CD4-positive, alpha-beta T cell (primary cell): ENCODE data around the gene TBX15. TPM values are rescaled to one million over a fixed set of nuclear protein-coding genes. Genes with fewer than 3 reads are reported as not detected.
"Not testable (repeated sequence)": the region's sequence is repeated elsewhere in the genome, so short reads cannot be mapped to it uniquely, and the experiment has no call there.

Experiments
- ATAC-seq: fragments of 200-7000 bp; cut with Tn5 transposase; one replicate; pipeline ENCODE4 v1.10.0; 2022; ENCODE audit warnings: mild to moderate bottlenecking; ENCODE audit not compliant: poor library complexity
- CTCF ChIA-PET: fragments of 350-600 bp; sonication (Branson Sonifier 250); formaldehyde crosslinking; loops from one replicate; lab custom pipeline; 2021; ENCODE audit warnings: antibody characterized with exemption, inconsistent platforms; lab: Charles Lee
- POLR2A ChIA-PET: fragments of 350-600 bp; sonication (Branson Sonifier 250); formaldehyde crosslinking; loops from one replicate; lab custom pipeline; 2021; ENCODE audit warnings: antibody characterized with exemption, inconsistent platforms; lab: Charles Lee
- DNase-seq, 14 experiments: peaks; one replicate each; pipeline ENCODE4 v3.0.0-alpha.2; 2013 to 2020; ENCODE audit warnings: mixed read lengths in 2 of 14
- H3K27ac ChIP-seq, 2 donors: one replicate each; pipeline versions ENCODE4 v1.5.1 to v1.7.0; 2013; ENCODE audit warnings: low read length in 2 of 2, low read depth in 1 of 2, mild to moderate bottlenecking in 1 of 2
- H3K27me3 ChIP-seq, 2 experiments: 1 replicate in 1 of 2; 2 replicates in 1 of 2; pipeline versions ENCODE4 v1.6.1 to v1.7.0; 2013; ENCODE audit warnings: low read length in 2 of 2, control low read depth in 1 of 2, mild to moderate bottlenecking in 1 of 2, moderate library complexity in 1 of 2; ENCODE audit not compliant: insufficient read depth in 2 of 2, control insufficient read depth in 1 of 2
- H3K36me3 ChIP-seq: one replicate; pipeline ENCODE4 v1.6.1; 2013; ENCODE audit warnings: low read length, control low read depth; ENCODE audit not compliant: insufficient read depth
- H3K4me1 ChIP-seq: one replicate; pipeline ENCODE4 v1.6.1; 2013; ENCODE audit warnings: low read length, control low read depth; ENCODE audit not compliant: insufficient read depth
- H3K4me3 ChIP-seq: one replicate; pipeline ENCODE4 v1.5.1; 2013; ENCODE audit warnings: mild to moderate bottlenecking, low read length, moderate library complexity
- H3K9me3 ChIP-seq, 2 experiments: 1 replicate in 1 of 2; 2 replicates in 1 of 2; pipeline versions ENCODE4 v1.6.1 to v1.7.0; 2013; ENCODE audit warnings: low read length in 2 of 2, mild to moderate bottlenecking in 2 of 2, control low read depth in 1 of 2, moderate library complexity in 1 of 2; ENCODE audit not compliant: control insufficient read depth in 1 of 2, insufficient read depth in 1 of 2
- H3K27ac Mint-ChIP-seq: one replicate; pipeline ENCODE4 v1.8.0; 2020; ENCODE audit warnings: mixed read lengths
- H3K27me3 Mint-ChIP-seq: one replicate; pipeline ENCODE4 v1.8.0; 2021; ENCODE audit warnings: mixed read lengths
- H3K36me3 Mint-ChIP-seq: one replicate; pipeline ENCODE4 v1.8.0; 2021; ENCODE audit warnings: low read depth, mixed read lengths
- H3K4me1 Mint-ChIP-seq: one replicate; pipeline ENCODE4 v1.8.0; 2021; ENCODE audit warnings: low read depth, mixed read lengths
- H3K4me3 Mint-ChIP-seq: one replicate; pipeline ENCODE4 v1.8.0; 2020; ENCODE audit warnings: mild to moderate bottlenecking, mixed read lengths
- H3K9me3 Mint-ChIP-seq: one replicate; pipeline ENCODE4 v1.8.0; 2020; ENCODE audit warnings: mixed read lengths
- intact Hi-C, 2 experiments: fragments of 100-400 bp; cut with DNase I in 1 of 2; cut with micrococcal nuclease in 1 of 2; formaldehyde crosslinking; loops; one replicate each; pipeline versions ENCODE4 v1.15.1 to v1.9.0; 2023 to 2025; cut with DNase I, micrococcal nuclease
- total RNA-seq, 174 experiments: library from RNA in 2 of 174; stranded (reverse) in 2 of 174; gene quantifications; one replicate each; pipeline ENCODE4 v1.2.3 and lab custom pipeline; 2021 to 2026
- TF ChIP-seq, protein P1 (sequence below): fragments of 200-600 bp; IDR thresholded peaks from one replicate; pipeline ENCODE4 v1.8.0; 2022; ENCODE audit warnings: antibody characterized with exemption, mild to moderate bottlenecking

The TBX15 gene
- total RNA-seq, 2 experiments from 2014 or later = not detected

DNA sequence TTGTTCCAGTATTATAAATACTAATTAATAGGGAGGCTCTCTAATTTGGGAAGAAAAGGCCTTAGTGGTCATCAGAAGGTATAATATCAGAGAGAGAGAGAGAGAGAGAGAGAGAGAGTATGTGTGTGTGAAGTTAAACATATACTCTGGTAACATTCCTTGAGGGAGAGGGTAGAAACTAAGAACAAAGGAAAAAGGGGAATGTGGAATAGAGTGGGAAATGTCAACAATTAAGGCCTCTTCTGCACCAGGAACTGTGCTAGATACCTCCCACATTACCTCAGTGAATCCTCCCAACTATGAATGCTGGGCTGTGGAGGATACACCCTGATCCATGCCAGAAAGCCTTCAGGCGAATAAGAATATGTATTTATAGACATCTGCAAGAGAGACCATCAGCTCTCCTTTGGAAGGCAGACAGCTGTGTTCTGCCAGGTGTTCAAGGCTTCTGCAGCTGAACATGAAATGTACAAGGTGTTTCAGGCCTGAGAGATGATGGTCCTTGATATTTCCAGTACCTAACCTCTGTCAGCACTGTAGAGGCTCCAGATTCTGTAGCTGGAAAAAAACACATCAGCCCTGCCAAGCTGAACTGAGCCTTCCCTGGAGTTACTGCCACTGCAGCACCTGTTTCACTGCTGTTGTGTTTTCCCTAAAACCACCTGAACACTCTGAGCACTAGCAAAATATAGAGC lies 29.1 kb downstream of the TBX15 start:
- DNase-seq = no peak
- peaks cover 3% of the 10 kb centered on the region for H3K9me3 Mint-ChIP-seq
- peaks cover 0 to 4% of the 10 kb centered on the region in 2 experiments for H3K9me3 ChIP-seq
- ChIA-PET CTCF (no interaction called here), POLR2A (no interaction called here)
- H3K27ac ChIP-seq = no peak overlapping the region
- H3K4me1 Mint-ChIP-seq = no peaks in the 10 kb centered on the region
- H3K36me3 ChIP-seq = no peaks in the 10 kb centered on the region
- no peaks in the 10 kb centered on the region for H3K27me3 Mint-ChIP-seq
- TF ChIP-seq, protein P1, sequence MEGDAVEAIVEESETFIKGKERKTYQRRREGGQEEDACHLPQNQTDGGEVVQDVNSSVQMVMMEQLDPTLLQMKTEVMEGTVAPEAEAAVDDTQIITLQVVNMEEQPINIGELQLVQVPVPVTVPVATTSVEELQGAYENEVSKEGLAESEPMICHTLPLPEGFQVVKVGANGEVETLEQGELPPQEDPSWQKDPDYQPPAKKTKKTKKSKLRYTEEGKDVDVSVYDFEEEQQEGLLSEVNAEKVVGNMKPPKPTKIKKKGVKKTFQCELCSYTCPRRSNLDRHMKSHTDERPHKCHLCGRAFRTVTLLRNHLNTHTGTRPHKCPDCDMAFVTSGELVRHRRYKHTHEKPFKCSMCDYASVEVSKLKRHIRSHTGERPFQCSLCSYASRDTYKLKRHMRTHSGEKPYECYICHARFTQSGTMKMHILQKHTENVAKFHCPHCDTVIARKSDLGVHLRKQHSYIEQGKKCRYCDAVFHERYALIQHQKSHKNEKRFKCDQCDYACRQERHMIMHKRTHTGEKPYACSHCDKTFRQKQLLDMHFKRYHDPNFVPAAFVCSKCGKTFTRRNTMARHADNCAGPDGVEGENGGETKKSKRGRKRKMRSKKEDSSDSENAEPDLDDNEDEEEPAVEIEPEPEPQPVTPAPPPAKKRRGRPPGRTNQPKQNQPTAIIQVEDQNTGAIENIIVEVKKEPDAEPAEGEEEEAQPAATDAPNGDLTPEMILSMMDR = no peak
- ATAC-seq = no peak
- no peak overlapping the region for H3K4me3 Mint-ChIP-seq
- no peak overlapping the region for H3K27ac Mint-ChIP-seq
- H3K4me3 ChIP-seq = no peak overlapping the region
- H3K36me3 Mint-ChIP-seq = no peaks in the 10 kb centered on the region
- peaks cover 0 to 6% of the 10 kb centered on the region in 2 experiments for H3K27me3 ChIP-seq
- no peaks in the 10 kb centered on the region for H3K4me1 ChIP-seq
- intact Hi-C loops = no loop called here

DNA sequence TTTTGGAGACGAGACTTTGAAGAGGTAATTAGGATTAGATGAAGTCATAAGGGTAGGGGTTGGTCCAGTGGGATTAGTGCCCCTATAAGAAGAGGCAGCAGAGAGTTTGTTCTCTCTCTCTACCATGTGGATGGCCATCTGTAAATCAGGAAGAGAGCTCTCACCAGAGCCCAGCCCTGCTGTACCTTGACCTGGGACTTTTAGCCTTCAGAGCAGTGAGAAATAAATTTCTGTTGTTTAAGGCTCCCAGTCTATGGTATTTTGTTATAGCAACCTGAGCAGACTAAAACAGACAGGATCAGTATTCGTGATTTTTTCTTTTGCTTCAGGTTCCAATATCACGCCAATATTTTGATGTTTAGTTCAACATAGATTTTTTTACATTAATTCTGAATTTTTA lies 30.0 kb downstream of the TBX15 start:
- H3K9me3 Mint-ChIP-seq = peaks cover 3% of the 10 kb centered on the region
- DNase-seq (no peak), ATAC-seq (no peak)
- H3K27ac Mint-ChIP-seq = no peak overlapping the region
- Histone ChIP-seq H3K9me3 (peaks cover 0 to 4% of the 10 kb centered on the region in 2 experiments), H3K27ac (no peak overlapping the region), H3K36me3 (no peaks in the 10 kb centered on the region), H3K4me3 (no peak overlapping the region), H3K27me3 (peaks cover 0 to 6% of the 10 kb centered on the region in 2 experiments), H3K4me1 (no peaks in the 10 kb centered on the region)
- intact Hi-C loops = no loop called here
- H3K4me1 Mint-ChIP-seq = no peaks in the 10 kb centered on the region
- TF ChIP-seq, protein P1 = no peak
- H3K4me3 Mint-ChIP-seq = no peak overlapping the region
- ChIA-PET POLR2A (no interaction called here), CTCF (no interaction called here)
- no peaks in the 10 kb centered on the region for H3K36me3 Mint-ChIP-seq
- no peaks in the 10 kb centered on the region for H3K27me3 Mint-ChIP-seq

DNA sequence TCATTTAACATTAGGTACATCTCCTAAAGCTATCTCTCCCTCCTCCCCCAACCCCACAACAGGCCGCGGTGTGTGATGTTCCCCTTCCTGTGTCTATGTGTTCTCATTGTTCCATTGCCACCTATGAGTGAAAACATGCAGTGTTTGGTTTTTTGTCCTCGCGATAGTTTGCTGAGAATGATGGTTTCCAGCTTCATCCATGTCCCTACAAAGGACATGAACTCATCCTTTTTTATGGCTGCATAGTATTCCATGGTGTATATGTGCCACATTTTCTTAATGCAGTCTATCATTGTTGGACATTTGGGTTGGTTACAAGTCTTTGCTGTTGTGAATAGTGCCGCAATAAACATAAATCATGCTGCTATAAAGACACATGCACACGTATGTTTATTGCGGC lies 30.6 kb downstream of the TBX15 start:
- H3K9me3 Mint-ChIP-seq, ATAC-seq, CTCF ChIA-PET, H3K9me3 ChIP-seq, H3K4me3 Mint-ChIP-seq, H3K27ac Mint-ChIP-seq, POLR2A ChIA-PET, H3K36me3 Mint-ChIP-seq, H3K4me3 ChIP-seq, H3K36me3 ChIP-seq, H3K4me1 Mint-ChIP-seq, H3K27me3 Mint-ChIP-seq, H3K27ac ChIP-seq, H3K4me1 ChIP-seq, DNase-seq, H3K27me3 ChIP-seq, intact Hi-C loops: not testable (repeated sequence)
